Measurements from ENCODE around the gene C14orf93. TPM values are rescaled to one million over a fixed set of nuclear protein-coding genes. Genes with fewer than 3 reads are reported as not detected.

Gene C14orf93
- total and polyA plus RNA-seq, 9 of the 15 experiments (the other 6 are each of a cell fraction or from before 2014, with no cell fraction given) = 2.2 to 22.4 (median 16.1) TPM

GRCh38 chr14:23057757-23058653 is 48.1 kb upstream of the C14orf93 start (continued):
- TF ChIP-seq RBBP5 (IDR thresholded peaks at IDR 0.05; ENCODE audit: borderline replicate concordance, insufficient read depth, low read length, poor library complexity, severe bottlenecking) (peak; percentile 73), FOXJ2 (tag; IDR thresholded peaks at IDR 0.05) (no peak), MXI1 (IDR thresholded peaks at IDR 0.05; ENCODE audit: low read depth, low read length) (no peak), SMARCE1 (IDR thresholded peaks at IDR 0.05) (peak; percentile 30; the same call in 1 of the 2 replicates), MAFG (tag; conservative IDR thresholded peaks at IDR 0.05) (no peak), ELF4 (CRISPR knock-in tag; IDR thresholded peaks at IDR 0.05) (peak; percentile 82; the same call in 1 of the 2 replicates), MCM5 (IDR thresholded peaks at IDR 0.05; ENCODE audit: low read depth) (no peak), RB1 (IDR thresholded peaks at IDR 0.05; ENCODE audit: low read depth) (peak; percentile 64), TSC22D4 (tag; IDR thresholded peaks at IDR 0.05) (no peak), ZNF639 (CRISPR knock-in tag; conservative IDR thresholded peaks at IDR 0.05 in 1 of 2, IDR thresholded peaks at IDR 0.05 in 1 of 2) (no peak), NFRKB (IDR thresholded peaks at IDR 0.05; ENCODE audit: low read depth) (no peak), ZFP30 (CRISPR knock-in tag; IDR thresholded peaks at IDR 0.05; ENCODE audit: borderline replicate concordance) (peak; percentile 26; the same call in 1 of the 2 replicates), DPF2 (IDR thresholded peaks at IDR 0.05) (0 out of 2 replicates have a peak, but pooled peaks have one; percentile 22), GTF2A2 (tag; IDR thresholded peaks at IDR 0.05) (no peak), KLF6 (CRISPR knock-in tag; IDR thresholded peaks at IDR 0.05; ENCODE audit: borderline replicate concordance) (no peak), JUND (IDR thresholded peaks at IDR 0.05; ENCODE audit: borderline replicate concordance, low read depth, low read length) (peak; percentile 50), JUND (tag; IDR thresholded peaks at IDR 0.05; ENCODE audit: borderline replicate concordance, low read depth, low read length) (no peak), ZNF175 (CRISPR knock-in tag; IDR thresholded peaks at IDR 0.05; ENCODE audit: low read depth) (no peak)
- TF ChIP-seq, protein P1, sequence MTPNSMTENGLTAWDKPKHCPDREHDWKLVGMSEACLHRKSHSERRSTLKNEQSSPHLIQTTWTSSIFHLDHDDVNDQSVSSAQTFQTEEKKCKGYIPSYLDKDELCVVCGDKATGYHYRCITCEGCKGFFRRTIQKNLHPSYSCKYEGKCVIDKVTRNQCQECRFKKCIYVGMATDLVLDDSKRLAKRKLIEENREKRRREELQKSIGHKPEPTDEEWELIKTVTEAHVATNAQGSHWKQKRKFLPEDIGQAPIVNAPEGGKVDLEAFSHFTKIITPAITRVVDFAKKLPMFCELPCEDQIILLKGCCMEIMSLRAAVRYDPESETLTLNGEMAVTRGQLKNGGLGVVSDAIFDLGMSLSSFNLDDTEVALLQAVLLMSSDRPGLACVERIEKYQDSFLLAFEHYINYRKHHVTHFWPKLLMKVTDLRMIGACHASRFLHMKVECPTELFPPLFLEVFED (CRISPR knock-in tag; conservative IDR thresholded peaks at IDR 0.05) = no peak
- TF ChIP-seq, protein P2, sequence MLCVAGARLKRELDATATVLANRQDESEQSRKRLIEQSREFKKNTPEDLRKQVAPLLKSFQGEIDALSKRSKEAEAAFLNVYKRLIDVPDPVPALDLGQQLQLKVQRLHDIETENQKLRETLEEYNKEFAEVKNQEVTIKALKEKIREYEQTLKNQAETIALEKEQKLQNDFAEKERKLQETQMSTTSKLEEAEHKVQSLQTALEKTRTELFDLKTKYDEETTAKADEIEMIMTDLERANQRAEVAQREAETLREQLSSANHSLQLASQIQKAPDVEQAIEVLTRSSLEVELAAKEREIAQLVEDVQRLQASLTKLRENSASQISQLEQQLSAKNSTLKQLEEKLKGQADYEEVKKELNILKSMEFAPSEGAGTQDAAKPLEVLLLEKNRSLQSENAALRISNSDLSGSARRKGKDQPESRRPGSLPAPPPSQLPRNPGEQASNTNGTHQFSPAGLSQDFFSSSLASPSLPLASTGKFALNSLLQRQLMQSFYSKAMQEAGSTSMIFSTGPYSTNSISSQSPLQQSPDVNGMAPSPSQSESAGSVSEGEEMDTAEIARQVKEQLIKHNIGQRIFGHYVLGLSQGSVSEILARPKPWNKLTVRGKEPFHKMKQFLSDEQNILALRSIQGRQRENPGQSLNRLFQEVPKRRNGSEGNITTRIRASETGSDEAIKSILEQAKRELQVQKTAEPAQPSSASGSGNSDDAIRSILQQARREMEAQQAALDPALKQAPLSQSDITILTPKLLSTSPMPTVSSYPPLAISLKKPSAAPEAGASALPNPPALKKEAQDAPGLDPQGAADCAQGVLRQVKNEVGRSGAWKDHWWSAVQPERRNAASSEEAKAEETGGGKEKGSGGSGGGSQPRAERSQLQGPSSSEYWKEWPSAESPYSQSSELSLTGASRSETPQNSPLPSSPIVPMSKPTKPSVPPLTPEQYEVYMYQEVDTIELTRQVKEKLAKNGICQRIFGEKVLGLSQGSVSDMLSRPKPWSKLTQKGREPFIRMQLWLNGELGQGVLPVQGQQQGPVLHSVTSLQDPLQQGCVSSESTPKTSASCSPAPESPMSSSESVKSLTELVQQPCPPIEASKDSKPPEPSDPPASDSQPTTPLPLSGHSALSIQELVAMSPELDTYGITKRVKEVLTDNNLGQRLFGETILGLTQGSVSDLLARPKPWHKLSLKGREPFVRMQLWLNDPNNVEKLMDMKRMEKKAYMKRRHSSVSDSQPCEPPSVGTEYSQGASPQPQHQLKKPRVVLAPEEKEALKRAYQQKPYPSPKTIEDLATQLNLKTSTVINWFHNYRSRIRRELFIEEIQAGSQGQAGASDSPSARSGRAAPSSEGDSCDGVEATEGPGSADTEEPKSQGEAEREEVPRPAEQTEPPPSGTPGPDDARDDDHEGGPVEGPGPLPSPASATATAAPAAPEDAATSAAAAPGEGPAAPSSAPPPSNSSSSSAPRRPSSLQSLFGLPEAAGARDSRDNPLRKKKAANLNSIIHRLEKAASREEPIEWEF (CRISPR knock-in tag; IDR thresholded peaks at IDR 0.05) = no peak
